ENCODE data around the gene GPANK1. TPM values are rescaled to one million over a fixed set of nuclear protein-coding genes. Genes with fewer than 3 reads are reported as not detected.

GPANK1 gene
- 23.0 and 24.2 TPM in 2 replicates for total RNA-seq

DNA sequence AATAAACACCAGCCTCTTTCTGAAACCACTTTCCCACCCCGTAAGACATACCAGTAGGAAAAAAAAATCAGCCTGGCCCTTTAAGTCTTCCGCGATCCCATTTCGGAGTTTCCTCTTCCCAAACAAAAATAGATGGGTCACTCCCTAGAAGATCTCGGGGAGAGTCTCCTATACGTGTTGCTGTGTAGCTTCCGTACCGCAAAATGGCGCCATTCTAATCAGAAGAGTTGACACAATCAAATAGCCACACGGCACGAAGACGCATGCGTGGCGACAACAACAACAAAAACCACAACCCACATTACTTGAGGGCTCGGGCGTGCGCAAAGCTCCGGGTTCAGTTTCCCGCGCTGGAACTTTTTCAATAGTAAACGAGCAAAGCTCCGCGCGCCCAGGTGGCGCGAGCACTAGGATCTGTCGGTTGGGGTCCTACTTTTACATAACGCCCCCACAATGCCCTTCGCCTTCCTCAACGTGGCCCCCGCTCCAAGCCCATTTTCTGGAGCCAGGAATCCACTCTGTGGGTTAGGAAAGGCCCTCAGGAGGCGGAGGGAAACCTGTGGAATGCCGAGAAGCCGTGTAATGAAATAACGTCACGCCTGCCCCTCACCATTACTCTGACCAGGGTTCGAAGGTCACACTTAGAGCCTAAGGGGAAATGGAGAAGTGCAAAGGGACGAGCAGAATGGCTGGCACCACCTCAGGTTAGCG is at the start of gene GPANK1:
Gene GPANK1 (minus strand): TSS at position 208 of the 711 bp plus-strand sequence. CDS start 519 bp downstream, outside the sequence.
- H3K27ac Mint-ChIP-seq: peak within 1 kb of the TSS; percentile 95
- peaks cover 67% of the 10 kb centered on the region for H3K4me1 Mint-ChIP-seq
- TF ChIP-seq CTCF (IDR thresholded peaks at IDR 0.05): no peak
- DNase-seq (peak; percentile 66), ATAC-seq (ENCODE audit: low read depth) (peak; percentile 21)
- H3K36me3 Mint-ChIP-seq (ENCODE audit: low read depth): peaks cover 76% of the 10 kb centered on the region
- intact Hi-C loops (cut with micrococcal nuclease): loop anchor here (1.0 to 10.0 kb wide), 12 partner anchors 13 to 510 kb away; partner anchors contain the start of genes ABHD16A, AGPAT1, ATF6B and BAG6
- H3K9me3 Mint-ChIP-seq: no peaks in the 10 kb centered on the region
- H3K27me3 Mint-ChIP-seq: no peaks in the 10 kb centered on the region
- POLR2A ChIA-PET: interaction anchor here (0.6 to 6.2 kb wide), 35 partner anchors 12 to 1643 kb away, joined by 3 to 188 read pairs (median 5); partner anchors contain the start of genes ABHD16A, APOM, BAG6 and DDX39B
- CTCF ChIA-PET: interaction anchor here (1.0 to 1.4 kb wide), 3 partner anchors 12 to 114 kb away, joined by 3 to 5 read pairs (median 4); partner anchors contain the start of gene BAG6
- peak within 1 kb of the TSS; percentile 96 for H3K4me3 Mint-ChIP-seq

DNA sequence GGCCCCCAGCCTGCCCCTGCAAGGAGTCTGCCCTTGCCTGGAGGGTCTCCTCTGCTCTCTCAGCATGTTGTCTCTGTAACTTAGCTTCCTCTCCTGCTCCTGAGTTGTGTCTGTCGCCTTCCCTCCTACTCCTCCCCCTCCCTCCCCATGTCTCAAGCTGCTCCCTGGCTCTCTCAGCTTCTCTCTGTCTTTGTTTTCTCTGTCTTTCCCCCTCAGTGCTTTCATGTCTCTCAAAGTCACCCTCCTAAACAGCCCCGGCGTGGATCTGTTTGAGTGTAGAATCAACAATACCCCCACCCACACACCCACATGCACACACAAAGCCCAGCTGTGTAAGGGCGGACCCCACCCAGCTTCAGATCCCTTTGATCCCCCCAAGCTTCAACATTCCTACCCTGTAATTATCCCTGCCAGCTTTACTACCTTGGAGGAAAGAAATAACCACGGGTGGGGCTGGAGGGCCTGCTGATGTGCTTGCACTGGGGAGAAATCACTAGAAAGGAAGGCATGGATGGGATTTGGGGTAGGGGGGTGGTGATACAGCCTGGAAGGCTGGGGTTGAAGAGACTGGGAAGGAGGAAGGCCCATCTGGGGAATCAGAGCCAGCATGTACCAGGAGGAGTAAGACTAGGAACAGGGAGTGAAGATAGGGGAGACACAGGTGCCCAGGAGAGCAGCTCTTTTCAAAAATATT is 49.3 kb upstream of the GPANK1 start:
- Mint-ChIP-seq H3K27ac (no peak overlapping the region), H3K9me3 (no peaks in the 10 kb centered on the region), H3K4me3 (no peak overlapping the region), H3K36me3 (ENCODE audit: low read depth) (no peaks in the 10 kb centered on the region), H3K4me1 (peaks cover 12% of the 10 kb centered on the region), H3K27me3 (no peaks in the 10 kb centered on the region)
- no peak for TF ChIP-seq CTCF (IDR thresholded peaks at IDR 0.05)
- no peak for ATAC-seq (ENCODE audit: low read depth)
- CTCF ChIA-PET: no interaction called here
- no peak for DNase-seq
- intact Hi-C loops (cut with micrococcal nuclease): no loop called here
- POLR2A ChIA-PET: interaction anchor here (1.0 to 1.3 kb wide), 2 partner anchors 11 kb away, joined by 3 read pairs; partner anchors contain the start of gene ABHD16A

DNA sequence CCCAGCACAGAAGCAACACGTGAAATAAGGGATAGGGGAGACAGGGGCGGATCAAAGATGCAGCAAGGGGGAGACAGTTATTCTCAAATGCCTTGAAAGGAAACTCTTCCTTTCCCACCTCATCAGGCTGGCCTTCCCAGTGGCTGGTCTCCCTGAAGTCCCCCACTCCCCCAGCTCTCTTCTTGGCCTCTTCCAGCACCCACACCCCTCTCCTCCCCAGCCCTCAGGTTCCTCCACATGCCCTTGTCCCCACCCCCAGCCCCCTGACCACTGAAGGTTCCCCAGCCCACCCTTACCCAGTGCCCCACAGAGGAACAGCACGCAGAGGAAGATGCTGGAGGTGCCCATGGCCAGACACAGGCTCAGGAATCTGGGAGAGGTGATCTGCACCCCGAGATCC is 48.7 kb upstream of the GPANK1 start:
- Mint-ChIP-seq H3K36me3 (ENCODE audit: low read depth) (no peaks in the 10 kb centered on the region), H3K9me3 (no peaks in the 10 kb centered on the region), H3K27me3 (no peaks in the 10 kb centered on the region), H3K27ac (no peak overlapping the region), H3K4me1 (peaks cover 12% of the 10 kb centered on the region), H3K4me3 (no peak overlapping the region)
- no peak for ATAC-seq (ENCODE audit: low read depth)
- no peak for TF ChIP-seq CTCF (IDR thresholded peaks at IDR 0.05)
- ChIA-PET POLR2A (interaction anchor here (1.0 kb wide), 1 partner anchor 12 kb away, joined by 3 read pairs; no protein-coding TSS in a partner anchor), CTCF (no interaction called here)
- intact Hi-C loops (cut with micrococcal nuclease): no loop called here
- no peak for DNase-seq

GRCh38 chr6:31712296-31712695 is 47.5 kb upstream of the GPANK1 start:
- no peak overlapping the region for H3K27ac Mint-ChIP-seq
- POLR2A ChIA-PET: interaction anchor here (0.6 to 2.2 kb wide), 4 partner anchors 8 to 35 kb away, joined by 3 to 6 read pairs (median 4); partner anchors contain the start of genes ABHD16A and MSH5

More at GRCh38 chr6:31712296-31712695, 47.5 kb upstream of the GPANK1 start:
- TF ChIP-seq CTCF (IDR thresholded peaks at IDR 0.05): no peak
- no peaks in the 10 kb centered on the region for H3K27me3 Mint-ChIP-seq
- no peaks in the 10 kb centered on the region for H3K36me3 Mint-ChIP-seq (ENCODE audit: low read depth)
- DNase-seq (no peak), ATAC-seq (ENCODE audit: low read depth) (peak; percentile 90)
- CTCF ChIA-PET: interaction anchor here (1.1 to 1.9 kb wide), 4 partner anchors 17 to 118 kb away, joined by 3 to 7 read pairs (median 4); partner anchors contain the start of gene DDAH2
- no peaks in the 10 kb centered on the region for H3K9me3 Mint-ChIP-seq
- no peak overlapping the region for H3K4me3 Mint-ChIP-seq
- intact Hi-C loops (cut with micrococcal nuclease): no loop called here
- H3K4me1 Mint-ChIP-seq: peaks cover 12% of the 10 kb centered on the region
